Stimulated activated CD8-positive, alpha-beta memory T cell treated with anti-CD3 and anti-CD28 coated beads, Interleukin-4, amount 100 ng/mL, for 48 hours (primary cell): Measurements from ENCODE around the gene KRTAP10-10.
"Not testable (repeated sequence)": the region's sequence is repeated elsewhere in the genome, so short reads cannot be mapped to it uniquely, and the experiment has no call there.

Source experiments
- DNase-seq: peaks from one replicate; pipeline ENCODE4 v3.0.0-alpha.2; 2020

KRTAP10-10 gene

DNA sequence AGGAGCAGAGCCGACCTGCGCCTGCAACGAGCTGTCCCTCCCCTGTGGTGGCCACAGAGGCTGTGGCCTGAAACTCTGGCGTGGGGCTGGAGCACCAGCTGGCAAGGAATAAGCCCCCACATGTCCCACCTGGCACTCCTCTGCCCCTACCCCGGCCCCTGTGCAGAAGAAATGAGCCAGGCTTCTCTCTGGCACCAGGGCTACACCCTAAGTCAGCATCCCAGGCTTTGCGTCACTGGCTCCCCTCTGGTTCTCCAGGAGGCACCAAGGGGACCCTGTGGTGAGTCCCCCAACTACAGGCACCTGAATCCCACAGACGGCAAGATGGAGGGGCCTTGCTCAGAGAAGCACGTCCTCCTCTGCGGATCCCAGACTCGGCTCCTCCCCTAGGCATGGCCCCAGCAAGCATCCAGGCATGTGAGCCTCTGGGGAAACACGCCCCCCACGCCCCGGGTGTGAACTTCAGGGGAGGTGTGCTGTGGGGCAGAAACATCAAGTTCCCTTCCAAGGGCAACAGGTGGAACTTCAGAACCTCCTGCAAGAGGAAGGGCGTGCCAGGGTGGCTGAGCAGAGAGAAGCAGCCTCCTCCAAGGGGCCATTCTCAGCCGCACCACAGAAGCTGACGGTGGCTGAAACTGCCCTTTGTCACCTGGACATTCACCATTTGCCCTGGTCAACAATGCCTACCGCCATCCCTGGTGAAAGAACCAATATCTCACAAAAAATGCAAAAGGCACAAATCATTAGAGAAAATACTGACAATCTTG, 33.9 kb upstream of the KRTAP10-10 start:
- no peak for DNase-seq

DNA sequence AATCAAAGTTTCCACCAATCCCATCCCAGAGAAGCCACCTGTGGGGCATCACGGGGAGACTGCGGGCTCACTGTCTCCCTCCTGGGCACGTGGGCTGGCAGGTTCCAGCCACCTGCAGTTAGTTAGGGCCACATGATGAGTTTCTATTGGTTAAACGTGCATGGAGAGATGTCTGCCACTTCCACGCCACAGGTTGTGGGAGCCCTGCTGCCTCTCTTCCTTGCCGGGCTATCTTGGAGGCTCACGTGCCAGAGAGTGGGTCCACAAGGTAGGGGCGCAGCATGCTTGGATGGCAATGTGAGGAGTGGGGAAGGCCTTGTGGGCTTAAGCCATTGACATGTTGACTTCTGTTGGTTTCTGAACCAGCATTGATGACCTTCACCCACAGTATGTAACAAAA, 33.2 kb upstream of the KRTAP10-10 start:
- no peak for DNase-seq

DNA sequence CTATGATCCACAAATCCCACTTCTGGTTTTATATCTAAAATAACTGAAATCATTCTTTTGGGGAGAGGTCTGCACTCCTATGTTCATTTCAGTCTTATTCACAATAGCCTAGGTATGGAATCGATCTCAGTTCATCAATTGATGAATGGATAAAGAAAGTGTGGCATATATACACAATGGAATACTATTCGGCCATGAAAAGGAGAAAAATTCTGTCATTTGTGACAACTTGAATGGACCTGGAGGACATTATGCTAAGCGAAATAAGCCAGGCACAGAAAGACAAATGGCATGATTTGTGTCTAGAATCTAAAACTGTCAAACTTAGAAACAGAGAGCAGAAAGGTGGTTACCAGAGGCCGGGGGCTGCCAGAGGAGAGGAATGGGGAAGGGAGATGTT, 30.7 kb upstream of the KRTAP10-10 start:
- DNase-seq: no peak

DNA sequence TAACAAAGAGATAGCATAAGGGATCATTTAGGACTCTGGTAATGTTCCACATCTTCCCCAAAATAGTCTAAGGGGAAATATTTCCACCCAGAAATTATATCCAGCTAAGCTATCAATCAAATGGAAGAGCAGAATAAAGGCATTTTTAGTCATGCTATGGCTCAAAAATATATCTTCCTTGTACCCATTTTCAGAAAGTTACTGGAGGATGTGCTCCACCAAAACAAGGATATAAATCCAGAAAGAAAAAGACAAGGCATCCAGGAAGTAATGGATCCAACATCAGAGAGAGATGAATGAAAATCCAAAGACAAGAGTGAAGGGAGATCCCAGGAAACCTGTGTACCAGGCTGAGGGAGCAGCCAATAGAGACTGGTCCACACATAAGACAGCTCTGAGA, 28.0 kb upstream of the KRTAP10-10 start:
- DNase-seq: no peak

DNA sequence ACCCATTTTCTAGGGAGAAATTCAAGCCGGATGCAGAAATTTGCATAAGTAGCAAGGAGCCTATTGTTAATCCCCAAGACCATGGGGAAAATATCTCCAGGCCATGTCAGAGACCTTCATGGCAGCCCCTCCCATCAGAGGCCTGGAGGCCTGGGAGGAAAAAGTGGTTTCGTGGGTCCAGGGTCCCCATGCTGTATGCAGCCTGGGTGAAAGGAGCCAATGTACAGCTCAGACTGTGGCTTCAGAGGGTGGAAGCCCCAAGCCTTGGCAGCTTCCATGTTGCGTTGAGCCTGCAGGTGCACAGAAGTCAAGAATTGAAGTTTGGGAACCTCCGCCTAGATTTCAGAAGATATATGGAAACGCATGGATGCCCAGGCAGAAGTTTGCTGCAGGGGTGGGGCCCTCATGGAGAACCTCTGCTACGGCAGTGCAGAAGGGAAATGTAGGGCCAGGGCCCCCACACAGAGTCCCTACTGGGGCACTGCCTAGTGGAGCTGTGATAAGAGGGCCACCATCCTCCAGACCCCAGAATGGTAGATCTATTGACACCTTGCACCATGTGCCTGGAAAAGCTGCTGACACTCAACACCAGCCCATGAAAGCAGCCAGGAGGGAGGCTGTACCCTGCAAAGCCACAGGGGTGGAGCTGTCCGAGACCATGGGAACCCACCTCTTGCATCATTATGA, 26.9 kb upstream of the KRTAP10-10 start:
- not testable (repeated sequence) for DNase-seq

DNA sequence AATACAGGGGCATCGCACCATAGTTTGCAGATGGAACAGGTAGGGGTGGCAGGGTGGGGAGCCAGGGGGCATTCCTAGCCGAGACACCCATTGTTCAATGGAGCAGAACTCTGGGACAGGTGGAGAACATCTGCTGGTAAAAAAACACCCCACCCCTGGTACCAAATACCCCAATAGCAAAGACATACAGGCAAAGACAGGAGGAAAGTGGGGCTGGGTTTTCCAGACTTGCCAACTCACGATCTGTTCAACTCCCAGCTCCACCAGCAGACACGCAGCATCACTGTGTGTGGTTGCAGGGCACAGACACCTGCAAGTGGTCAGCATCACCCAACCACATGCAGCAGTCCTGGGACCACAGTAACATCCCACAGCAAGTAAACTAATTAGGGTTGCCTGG, 25.6 kb upstream of the KRTAP10-10 start:
- no peak for DNase-seq

DNA sequence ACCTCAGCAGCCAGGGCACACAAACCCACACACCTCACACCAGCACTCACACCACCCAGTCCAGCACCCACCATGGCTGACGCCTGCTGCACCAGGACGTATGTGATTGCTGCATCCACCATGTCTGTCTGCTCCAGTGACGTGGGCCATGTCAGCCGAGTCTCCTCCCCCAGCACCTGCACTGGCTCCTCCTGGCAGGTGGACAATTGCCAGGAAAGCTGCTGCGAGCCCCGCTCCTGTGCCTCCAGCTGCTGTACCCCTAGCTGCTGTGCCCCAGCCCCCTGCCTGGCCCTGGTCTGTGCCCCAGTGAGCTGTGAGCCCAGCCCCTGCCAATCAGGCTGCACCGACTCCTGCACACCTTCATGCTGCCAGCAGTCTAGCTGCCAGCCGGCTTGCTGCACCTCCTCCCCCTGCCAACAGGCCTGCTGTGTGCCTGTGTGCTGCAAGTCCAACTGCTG, 25.1 kb upstream of the KRTAP10-10 start, which contains the start of gene KRTAP10-8:
Gene KRTAP10-8 (plus strand): TSS at position 51 of the 458 bp plus-strand sequence. CDS start 22 bp downstream, at position 73.
- DNase-seq: no peak

DNA sequence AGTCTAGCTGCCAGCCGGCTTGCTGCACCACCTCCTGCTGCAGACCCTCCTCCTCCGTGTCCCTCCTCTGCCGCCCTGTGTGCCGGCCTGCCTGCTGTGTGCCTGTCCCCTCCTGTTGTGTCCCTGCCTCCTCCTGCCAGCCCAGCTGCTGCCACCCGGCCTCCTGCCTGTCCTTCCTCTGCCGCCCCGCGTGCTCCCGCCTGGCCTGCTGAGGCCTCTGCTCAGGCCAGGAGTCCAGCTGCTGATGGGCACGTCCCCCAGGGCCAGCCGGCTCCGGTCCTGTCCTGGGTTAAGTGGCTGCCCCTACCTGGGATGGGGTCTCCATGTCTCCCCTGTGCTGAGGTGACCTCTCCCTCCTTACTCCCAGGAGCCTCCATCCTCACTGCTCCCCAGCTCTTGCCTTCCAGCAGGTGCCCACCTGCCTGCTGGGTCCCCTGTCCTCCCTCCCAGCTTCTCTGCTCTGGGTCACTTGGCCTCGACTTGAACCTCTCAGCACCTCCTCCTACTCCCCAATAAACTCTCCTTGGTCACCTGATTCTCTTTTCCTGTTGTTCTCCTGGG, 24.4 kb upstream of the KRTAP10-10 start:
- no peak for DNase-seq

DNA sequence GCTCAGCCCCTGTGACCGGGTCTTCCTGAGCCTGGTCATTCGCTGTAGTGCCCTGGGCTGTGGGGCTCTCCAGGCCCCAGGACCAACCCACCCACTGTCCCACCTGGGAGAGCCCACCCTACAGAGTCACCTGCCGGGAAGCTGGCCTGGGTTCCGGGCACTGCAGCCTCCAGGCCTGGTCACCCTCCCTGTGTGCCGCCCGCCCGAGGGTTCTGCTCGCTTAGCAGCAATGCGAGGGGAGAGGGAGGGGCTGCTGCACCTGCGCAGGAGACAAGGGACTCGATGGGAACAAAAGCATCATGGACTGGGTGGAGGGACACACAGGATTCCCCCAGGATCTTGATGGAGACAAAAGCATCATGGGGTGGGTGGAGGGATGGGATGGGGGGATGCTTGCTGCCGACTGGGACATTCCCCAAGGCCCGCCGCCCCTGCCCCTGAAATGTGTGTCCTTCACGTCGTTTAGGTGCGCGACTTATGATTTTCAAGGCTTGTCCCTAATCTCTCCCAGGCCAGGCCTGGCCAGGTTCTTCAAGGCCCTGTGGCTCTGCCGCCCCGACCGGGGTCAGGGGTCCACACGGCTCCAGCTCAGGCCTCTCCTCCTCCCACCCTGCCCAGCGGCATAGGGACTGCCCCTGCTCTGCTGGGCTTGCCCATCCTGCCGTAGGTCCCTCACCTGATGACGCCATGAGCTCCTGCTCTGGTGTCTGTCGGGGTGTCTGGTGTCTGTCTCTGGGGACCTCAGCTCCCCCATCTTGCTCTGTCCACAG, 23.6 kb upstream of the KRTAP10-10 start:
- DNase-seq: no peak

DNA sequence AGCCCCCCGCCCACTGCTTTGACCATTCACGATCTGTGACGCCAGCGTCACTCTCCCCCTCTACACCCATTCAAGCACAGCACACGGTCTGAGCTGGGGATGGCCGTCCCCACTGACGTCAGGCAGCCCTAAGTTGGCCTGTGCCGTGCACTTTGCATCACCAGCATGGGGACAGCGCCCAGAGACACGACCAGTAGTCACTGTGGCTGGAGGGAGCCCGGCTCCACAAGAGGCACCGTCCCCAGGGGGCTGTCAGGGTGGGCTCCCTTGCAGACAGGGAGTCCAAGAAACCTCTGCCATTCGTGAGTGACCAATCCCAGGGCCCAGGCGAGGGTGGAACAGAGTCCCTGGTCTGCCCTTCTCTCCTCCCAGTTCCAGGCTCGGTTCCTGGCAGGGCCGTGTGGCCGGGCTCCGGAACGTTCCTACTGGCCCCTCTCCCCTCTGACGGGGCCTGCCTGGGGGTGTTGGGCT, 23.0 kb upstream of the KRTAP10-10 start:
- DNase-seq: no peak

DNA sequence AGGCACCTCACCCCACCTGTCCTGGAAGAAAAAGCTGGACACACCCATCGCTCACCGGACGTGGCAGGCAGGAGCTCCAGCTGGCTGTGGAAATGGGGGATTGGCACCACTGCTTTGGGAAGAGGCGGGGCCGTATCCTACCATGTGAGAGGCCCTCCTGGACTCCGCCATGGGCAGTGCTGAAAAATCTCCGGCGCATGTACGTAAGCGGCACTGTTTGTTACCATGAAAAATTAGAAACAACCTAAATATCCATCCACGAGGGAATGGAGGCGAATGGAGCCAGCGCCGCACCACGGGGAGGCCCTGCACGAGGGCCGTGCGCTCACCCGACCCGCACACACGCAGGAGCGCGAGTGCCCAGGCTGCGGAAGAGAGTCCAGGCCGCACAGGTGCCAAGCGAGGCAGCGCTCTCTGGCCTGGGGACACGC, 22.2 kb upstream of the KRTAP10-10 start:
- no peak for DNase-seq

DNA sequence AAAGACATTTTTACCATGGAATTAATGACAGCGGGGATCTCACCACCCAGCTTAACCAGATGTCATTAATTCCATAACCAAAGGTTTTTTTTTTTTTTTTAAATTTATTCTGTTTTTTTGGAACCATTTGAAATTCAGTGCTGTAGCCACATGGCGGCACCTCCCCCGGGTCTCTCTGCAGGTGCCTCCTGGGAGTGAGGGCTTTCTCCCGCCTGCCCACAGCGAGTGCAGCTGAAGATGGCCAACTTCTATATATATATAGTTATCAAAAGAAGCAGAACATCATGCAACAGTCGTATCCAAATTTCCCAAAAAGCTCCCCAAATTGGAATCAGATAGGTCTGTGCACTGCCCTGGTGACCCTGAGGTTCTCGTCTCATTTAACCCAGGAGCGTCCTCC, 21.7 kb upstream of the KRTAP10-10 start:
- DNase-seq: no peak

DNA sequence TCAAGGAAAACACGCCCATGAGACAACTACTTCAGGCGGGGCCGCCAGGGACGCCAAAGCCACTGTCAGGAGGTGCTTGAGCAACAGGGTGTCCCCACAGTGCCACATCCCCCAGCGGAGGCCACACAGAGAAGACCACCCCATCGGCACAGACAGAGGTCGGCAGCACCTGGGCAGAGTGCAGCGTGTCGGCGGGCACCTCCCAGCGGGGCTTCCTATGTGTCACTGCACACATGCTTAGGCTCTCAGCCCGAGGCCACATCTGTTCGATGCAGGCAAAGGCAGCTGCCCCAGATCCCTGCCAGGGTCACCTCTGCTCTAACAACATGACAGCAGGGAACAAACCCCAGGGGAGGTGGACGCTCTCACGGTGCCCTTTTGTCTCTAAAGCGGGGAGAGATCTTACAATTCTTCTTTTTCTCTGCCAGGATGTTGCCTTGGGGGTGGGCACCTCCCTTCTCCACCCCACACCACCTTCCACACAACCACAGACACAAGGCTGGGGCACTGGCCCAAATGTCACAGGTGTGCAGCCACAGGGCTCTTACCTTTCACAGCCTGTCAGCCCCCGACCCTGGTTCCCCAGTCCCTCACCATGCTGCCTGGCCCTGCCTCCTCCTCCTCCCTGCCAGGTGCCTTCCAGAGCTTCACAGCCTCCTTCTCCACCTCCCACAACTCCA, 21.1 kb upstream of the KRTAP10-10 start:
- no peak for DNase-seq

DNA sequence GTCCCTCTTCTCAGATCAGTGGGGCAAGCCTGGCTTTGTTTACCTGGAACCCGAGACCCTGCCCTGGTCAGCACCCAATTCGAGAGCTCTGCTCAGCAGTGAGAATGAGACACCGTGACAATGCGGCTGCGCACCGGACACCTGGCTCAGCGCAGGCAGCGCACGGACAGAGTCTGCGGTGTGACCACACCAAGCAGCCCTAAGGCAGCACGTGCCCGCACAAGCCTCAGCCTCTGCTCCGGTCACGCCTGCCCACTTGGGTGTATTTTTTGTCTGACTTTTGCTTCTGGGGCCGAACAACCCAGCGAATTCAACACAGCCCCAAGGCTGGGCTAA, 20.6 kb upstream of the KRTAP10-10 start:
- DNase-seq: no peak

DNA sequence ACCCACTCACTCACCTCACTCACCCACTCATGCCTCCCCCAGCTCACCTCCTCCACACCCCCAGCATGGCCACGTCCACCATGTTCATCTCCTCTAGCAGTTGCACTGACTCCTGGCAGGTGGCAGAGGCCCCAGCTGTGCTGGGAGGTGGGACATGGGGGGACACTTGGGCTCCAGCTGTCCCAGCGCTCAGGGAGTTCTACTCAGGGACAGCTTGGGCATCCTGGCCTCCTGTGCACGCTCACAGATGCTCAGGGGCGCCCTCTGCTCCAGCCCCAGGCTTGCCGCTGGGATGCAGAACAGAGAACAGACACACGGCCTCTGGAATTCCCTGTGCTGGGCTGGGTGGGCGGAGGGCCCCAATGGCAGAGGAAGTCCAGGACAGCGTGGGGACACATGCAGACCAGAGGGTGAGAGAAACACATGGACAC, 20.1 kb upstream of the KRTAP10-10 start:
- DNase-seq: no peak

DNA sequence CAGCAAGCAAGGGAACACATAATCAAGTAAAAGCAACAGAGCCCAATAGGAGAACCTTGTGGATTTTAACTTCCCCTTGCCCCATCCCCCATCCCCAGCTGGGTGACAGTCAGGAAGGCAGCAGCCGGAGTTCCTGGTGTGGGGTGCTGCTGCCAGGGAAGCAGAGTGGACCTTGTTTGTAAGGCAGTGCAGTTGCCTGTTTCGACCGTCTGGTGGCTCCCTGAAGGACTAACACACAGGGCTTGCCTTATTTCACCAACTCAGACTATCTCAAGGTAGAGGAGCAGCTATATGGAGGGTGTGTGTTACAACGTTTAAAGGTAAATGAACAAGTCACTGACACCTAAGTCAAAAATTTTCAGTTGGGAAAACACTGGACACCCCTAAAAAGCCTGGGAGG, 18.7 kb upstream of the KRTAP10-10 start:
- DNase-seq: no peak

DNA sequence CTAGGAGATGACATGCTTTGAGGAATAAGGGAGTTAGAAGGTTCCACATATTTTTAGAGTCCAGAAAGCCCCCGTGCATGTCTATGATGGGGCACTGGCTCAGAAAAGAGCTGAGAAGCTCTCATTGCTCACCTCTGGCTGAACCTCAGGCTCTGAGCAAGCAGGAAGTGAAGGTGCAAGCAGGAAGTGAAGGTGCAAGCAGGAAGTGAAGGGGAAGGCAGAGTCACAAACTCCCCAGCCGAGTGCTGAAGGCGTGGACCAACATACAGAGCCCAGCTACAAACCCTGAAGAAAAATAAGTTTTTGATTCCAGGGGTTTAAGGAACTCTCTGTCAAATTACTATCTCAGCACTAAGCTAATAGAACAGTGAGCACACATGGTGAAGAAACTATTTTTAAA, 18.2 kb upstream of the KRTAP10-10 start:
- peak; percentile 54 for DNase-seq

DNA sequence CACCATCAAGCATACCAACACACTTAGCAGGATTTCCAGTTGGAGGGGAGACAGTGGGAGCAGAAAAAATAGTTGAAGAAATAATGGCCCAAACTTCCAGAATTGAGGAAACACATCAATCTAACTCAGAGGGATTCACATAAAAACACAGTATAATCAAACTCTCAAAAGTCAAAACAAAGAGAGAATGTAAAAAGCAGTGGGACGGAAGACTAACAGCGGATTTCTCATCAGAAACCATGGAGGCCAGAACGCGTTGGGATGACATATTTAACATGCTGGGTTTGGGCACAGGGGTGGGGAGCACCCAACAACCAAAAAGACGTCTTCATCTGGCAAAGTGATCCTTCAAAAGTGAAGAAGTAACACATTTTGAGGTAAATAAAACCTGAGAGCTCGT, 17.3 kb upstream of the KRTAP10-10 start:
- DNase-seq: no peak

DNA sequence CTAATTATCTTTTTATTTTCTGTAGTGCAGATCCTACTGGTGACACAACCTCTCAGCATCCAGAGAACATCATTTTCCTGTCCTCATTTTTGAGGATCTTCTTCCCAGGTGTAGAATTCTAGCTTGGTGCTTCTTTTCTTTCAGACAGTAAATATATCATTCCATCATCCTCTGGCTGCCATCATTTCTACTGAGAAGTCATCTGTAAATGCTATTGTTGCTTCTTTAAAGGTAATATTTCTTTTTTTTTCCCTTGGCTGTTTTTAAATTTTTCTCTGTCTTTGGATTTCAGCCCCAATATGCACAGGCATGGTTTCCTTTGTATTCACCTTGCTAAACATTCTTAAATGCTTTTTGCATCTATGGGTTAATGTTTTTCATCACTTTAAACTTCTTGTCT, 13.6 kb upstream of the KRTAP10-10 start:
- DNase-seq: no peak

DNA sequence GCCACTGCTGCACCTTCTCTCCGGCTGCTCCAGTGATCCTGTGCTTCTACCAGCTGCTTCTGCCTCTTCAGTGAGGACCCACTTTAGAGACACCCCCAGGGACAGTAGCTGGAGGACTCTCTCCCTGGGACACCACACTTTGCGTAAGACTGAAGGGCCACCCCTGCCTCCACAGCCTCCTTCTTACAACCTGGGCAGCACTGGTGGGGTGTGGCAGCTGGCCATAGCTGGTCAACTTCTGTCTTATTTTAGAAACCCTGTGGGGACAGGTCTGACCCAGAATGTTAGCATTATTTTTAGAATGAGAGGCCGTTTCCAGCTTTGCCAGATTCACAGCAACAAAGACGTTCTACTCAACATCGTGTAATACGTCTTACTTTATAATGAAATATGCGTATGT, 11.4 kb upstream of the KRTAP10-10 start:
- no peak for DNase-seq

DNA sequence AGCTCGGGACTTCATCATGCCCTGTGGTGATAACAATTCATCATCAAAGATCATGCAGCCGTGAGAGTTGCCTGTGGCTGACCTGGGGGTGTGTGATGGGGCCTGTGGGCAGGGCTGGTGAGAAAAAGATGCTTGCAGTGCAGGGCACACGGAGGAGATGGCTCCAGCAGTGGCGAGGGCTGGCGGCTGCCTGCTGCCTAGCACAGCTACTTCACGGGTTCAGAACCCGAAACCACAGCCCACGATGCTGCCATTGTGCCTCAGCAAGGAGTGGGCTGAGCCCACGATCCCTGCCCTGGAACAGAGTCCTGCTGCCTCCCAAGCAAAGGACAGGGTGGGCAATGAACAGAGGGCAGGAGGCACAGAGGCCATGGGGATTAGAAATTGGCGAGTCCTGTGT, 10.9 kb upstream of the KRTAP10-10 start:
- no peak for DNase-seq

DNA sequence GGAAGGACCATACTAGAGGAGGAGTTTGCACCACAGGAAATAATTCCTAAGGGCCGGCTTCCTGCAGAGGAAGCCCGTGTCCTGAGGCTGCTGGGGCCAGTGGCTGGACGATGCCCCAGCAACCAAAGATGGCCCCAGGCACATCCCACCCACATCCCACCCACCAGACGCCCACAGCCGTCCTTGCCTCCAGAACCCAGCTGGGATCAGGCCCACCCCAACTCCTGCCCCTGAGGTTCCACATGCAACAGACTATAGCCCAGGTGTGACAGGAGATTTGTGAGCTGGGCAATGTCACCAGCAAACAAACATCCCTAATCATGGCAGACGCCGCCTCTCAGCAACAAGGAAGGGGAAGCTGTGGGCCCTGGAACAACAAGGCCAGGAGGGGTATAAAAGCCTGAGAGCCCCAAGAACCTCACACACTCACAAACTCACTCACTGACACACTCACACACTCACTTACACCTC, 10.4 kb upstream of the KRTAP10-10 start, which contains the start of gene KRTAP10-9:
Gene KRTAP10-9 (plus strand): TSS at position 421 of the 471 bp plus-strand sequence. CDS start 79 bp downstream, outside the sequence.
- no peak for DNase-seq
